NCI-H1105 treated with DMSO at 0.1 percent for 48 hours (cell line): ENCODE results near the gene S100A9.
"Not testable (repeated sequence)": the region's sequence is repeated elsewhere in the genome, so short reads cannot be mapped to it uniquely, and the experiment has no call there.

Source experiments
- DNase-seq: peaks from one replicate; lab custom pipeline; 2025; lab: John Stamatoyannopoulos, UW

The S100A9 gene

GRCh38 chr1:153389973-153390879, 32.6 kb downstream of the S100A9 start:
- no peak for DNase-seq

GRCh38 chr1:153390938-153391710, 33.5 kb downstream of the S100A9 start, which contains the start of gene S100A8:
S100A8 (minus strand) TSS chr1:153391073; CDS start chr1:153390535, 538 bp downstream.
- DNase-seq, result peak; percentile 27

DNA sequence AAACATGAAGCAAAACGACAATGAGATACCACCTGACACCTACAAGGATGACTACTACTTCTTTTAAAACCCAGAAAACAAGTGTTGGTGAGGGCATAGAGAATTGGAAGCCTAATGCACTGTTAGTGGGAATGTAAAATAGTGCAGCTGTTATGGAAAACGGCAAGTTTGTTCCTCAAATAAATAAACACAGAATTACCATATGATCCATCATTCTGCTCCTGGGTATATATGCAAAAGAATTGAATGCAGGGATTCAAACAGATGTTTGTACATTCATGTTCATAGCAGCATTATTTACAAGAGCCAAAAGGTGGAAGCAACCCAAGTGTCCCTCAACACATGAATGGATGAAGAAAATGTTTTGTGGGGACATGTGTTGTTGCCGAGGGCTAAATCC, 34.6 kb downstream of the S100A9 start:
- no peak for DNase-seq

- DNase-seq, result no peak
Observed at GRCh38 chr1:153392822-153393221, 35.2 kb downstream of the S100A9 start.

GRCh38 chr1:153393926-153394325, 36.3 kb downstream of the S100A9 start:
- DNase-seq, result no peak

DNA sequence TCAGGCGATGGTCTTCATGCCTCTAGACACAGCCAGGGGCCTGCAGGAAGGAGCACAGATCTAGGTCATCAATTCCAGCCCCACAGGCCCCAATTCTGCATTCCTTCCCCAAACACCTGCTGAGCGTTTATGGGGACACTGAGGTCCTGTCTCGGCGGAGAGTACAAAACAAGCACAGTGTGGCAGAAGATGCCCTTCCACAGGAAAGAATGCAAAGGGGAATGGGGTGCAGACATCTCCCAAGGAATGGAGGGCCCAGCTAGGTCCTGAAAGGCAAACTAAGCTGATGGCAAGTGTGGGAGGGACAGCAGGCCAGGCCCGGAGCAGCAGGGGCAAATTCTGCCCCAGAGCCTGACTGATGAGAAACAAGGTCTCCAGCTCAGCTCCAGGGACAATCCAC, 36.7 kb downstream of the S100A9 start:
- no peak for DNase-seq

GRCh38 chr1:153395136-153395685, 37.6 kb downstream of the S100A9 start:
- DNase-seq, result no peak

- no peak for DNase-seq
Observed at GRCh38 chr1:153395776-153396175, 38.1 kb downstream of the S100A9 start.

GRCh38 chr1:153396461-153396860, 38.8 kb downstream of the S100A9 start:
- DNase-seq, result no peak

DNA sequence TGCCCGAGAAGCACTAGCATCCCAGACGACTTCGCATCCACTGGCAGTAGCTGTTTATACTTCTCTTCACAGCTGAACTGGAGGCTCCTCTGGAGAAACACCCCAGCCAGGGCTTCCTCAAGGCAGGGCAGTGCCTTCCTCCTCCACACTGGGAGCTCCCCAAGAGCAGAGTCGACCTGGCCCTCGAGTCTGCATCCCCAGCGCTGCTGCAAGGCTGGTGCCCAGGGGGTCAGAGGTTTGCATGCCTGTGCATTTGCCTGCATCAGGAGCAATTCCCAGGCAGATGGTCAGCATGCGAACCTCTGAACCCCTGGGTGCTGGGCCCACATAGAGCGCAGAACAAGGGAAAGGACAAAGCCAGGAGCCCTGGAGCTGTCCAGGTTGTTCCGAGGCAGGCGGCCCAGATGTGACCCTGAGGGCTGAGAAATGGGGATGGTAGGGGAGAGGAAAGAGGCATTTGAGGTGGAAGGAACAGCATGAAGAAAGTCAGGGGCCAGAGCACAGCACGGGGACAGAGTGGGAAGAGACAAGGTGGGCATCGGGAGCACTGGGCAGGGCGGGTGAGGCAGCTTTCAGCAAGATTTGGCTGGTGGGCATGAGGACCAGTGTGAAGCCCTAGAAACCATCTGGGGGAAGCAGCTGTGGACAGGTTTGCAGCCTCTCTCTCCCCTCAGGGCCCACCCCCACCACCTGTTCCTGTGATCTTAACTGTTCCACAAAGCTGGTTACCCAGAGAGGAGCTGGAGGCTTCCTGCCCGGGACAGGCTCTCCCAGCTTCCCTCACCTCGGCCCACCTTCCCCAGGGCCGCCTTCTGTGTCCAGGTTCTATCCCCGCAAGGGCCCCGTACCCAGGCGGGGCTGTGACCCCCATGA, 39.6 kb downstream of the S100A9 start:
- DNase-seq, result no peak

GRCh38 chr1:153397924-153398651, 40.4 kb downstream of the S100A9 start:
- no peak for DNase-seq

DNA sequence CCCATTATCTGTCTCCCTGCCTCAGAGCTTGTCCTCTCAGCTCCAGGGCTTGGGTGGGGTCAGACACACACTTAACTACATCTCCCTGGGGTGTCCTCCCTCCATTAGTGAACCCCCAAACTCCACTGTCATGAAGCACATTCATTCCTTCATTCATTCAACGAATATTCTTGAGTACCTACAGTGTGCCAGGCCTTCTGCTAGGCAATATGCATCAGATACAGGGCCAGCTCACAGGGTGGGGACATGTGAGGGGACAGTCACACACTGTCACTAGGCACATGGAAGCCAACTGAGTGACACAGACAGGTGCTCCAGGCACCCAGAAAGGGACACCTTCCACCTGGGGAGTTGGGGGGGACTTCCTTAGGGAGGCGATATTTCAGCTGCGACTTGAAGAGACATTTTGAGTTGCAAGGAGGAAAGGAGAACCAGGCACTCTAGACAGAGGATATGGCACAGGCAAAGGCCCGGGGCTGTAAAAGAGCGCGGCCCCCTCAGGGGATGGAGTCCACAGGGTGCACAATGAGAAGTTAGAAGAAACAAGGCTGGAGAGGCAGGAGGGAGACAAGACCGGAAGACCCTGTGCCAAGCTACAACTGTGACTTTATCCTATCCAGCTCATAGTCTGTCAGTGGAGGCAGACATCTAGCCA, 41.9 kb downstream of the S100A9 start:
- DNase-seq, result no peak

DNA sequence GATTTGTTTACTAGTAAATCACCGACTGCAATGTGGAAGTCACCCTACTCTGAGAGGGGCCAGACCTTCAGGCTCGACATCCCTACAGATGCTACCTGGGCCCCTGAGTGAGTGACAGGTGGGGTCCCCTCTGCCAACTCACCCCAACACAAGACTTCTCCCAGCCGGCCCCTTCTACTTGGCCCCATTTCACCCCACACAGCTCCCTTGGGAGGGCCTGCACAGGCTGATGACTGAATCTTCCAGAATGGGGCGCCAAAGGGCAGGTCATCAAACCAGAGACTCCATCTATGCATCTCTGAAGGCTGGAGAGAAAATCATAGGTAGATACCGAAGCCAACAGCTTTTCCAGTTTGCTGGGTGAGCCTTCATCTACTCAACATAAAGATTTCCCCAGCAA, 42.6 kb downstream of the S100A9 start:
- DNase-seq, result peak; percentile 0

- DNase-seq, result no peak
Observed at GRCh38 chr1:153401461-153401860, 43.8 kb downstream of the S100A9 start.

GRCh38 chr1:153402226-153402625, 44.6 kb downstream of the S100A9 start:
- DNase-seq, result no peak

GRCh38 chr1:153403421-153404085, 45.9 kb downstream of the S100A9 start:
- no peak for DNase-seq

- no peak for DNase-seq
Observed at GRCh38 chr1:153404086-153404635, 46.5 kb downstream of the S100A9 start.

DNA sequence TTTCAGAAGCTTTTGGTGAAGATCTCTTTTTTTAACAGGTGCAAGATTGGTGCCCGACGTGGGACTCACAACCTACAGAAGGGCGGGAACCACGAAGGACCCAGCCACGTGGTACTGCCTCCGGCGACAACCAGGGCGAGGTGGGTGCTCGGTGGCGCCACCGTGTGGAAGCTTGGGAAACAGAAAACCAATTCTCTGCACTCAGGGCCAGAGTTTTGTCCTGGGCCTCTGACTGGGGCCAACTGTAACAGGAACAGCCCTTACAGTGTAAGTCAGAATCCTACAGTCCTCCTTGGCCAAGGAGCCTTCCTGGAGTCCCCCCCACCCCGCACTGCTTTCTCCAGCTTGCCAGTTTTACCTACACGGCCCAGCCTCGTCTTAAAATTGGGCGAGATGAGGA, 47.1 kb downstream of the S100A9 start:
- no peak for DNase-seq

GRCh38 chr1:153405825-153406599, 48.4 kb downstream of the S100A9 start:
- DNase-seq, result not testable (repeated sequence)
